ENCODE data around the gene YPEL4. TPM values are rescaled to one million over a fixed set of nuclear protein-coding genes. Genes with fewer than 3 reads are reported as not detected.
"Not testable (repeated sequence)": the region's sequence is repeated elsewhere in the genome, so short reads cannot be mapped to it uniquely, and the experiment has no call there.

Gene YPEL4
- polyA plus RNA-seq (ENCODE audit: insufficient read length in 3 of 3) = 1 to 10 TPM; 1.2 to 1.9 (median 1.7) TPM

- no peak for DNase-seq (ENCODE audit: low read depth in 3 of 3, low spot score in 2 of 3)
These were observed at the start of gene YPEL4 for GRCh38 chr11:57649826-57650738. TSS of gene YPEL4 (minus strand) at chr11:57649912. CDS start at chr11:57647107, 2,805 bp downstream.

- no peak for DNase-seq (ENCODE audit: low read depth in 3 of 3, low spot score in 2 of 3)
These were observed 49.2 kb upstream of the YPEL4 start for GRCh38 chr11:57698843-57699365.

DNA sequence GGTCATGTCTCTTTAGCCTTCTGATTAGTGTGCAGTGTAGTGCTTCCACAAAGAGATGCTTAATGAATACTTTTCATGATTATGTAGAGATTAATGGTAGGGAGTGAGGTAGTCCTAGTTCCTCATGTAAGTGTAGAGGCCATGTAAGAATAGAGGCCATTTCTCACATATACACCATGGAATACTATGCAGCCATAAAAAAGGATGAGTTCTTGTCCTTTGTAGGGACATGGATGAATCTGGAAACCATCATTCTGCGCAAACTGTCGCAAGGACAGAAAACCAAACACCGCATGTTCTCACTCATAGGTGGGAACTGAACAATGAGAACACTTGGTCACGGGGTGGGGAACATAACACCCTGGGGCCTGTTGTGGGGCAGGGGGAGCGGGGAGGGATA is 40.8 kb upstream of the YPEL4 start:
- DNase-seq (ENCODE audit: low read depth in 3 of 3, low spot score in 2 of 3) = not testable (repeated sequence)

GRCh38 chr11:57681168-57681567 is 31.5 kb upstream of the YPEL4 start:
- DNase-seq (ENCODE audit: low read depth in 3 of 3, low spot score in 2 of 3) = no peak

DNA sequence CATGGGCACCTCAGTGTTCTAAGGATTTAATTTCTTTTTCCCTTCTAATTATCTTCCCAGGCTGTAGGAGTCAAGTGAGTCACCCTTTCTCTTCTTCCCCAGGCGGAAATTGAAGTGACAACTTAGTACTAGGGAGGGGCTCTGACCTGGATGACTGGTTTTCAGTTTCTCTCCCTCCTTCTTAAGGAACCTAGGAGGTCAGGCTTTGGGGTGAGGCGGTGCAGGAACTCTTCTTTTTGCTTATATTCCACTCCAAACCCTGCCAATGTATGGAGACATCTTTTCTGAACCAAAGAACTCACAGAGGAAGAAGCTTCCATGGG is 30.8 kb upstream of the YPEL4 start:
- DNase-seq (ENCODE audit: low read depth in 3 of 3, low spot score in 2 of 3) = no peak

GRCh38 chr11:57679396-57679795 is 29.7 kb upstream of the YPEL4 start:
- no peak for DNase-seq (ENCODE audit: low read depth in 3 of 3, low spot score in 2 of 3)

GRCh38 chr11:57675176-57675941 is 25.6 kb upstream of the YPEL4 start:
- no peak for DNase-seq (ENCODE audit: low read depth in 3 of 3, low spot score in 2 of 3)

GRCh38 chr11:57674251-57674650 is 24.5 kb upstream of the YPEL4 start:
- no peak for DNase-seq (ENCODE audit: low read depth in 3 of 3, low spot score in 2 of 3)

DNA sequence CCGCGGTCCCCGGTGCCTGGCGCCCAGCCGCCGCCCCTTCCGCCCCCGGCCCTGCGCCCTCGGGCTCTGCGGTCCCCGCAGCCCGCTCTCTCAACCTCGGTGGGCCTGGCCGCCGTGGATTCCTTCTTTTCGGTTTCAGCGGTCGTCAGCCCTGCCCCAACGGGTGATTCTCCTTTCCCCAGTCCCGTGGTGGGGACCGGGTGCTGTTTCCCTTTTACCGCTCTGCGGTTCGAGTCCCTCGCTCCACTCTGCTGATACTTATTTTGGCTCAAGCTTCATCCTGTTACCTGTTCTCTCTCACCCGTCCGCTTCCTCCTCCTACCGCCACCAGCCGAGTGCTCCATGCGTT is 18.7 kb upstream of the YPEL4 start:
- DNase-seq (ENCODE audit: low read depth in 3 of 3, low spot score in 2 of 3) = no peak

DNA sequence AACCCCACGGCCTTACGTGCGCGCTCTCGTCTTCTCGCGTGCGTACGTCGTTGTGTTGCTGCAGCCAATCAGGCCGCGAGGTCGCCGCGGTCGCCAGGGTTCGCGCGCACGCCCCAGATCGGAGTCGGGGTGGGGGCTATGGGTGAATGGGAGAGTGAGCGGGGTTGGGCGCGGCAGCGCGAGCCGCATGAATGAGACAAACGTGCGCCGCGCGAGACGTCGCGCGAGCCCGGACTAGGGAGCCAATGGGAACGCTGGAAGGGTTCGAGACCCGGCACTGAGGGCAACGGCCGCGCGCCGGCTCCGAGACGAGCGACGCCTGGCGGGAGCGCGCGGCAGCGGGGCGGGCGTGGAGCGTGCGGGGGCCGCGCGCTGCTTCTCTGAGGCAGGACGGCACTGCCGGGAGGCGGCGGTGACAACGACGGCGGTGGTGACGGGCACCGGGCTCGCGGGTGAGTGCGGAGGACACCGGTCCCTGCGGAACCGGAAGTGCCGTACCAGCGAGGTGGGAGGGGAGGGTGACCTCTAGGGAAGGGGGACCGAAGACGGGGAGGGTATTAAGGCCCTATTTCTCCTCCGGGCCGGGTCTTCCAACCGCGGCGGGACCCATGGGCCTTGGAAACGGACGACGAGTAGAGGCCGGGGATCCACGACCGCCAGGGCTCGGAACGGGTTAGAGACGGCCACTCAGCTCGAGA is 18.2 kb upstream of the YPEL4 start, which contains the start of gene ZDHHC5:
ZDHHC5 (plus strand) TSS at position 379 of the 698 bp plus-strand sequence. CDS start 4,977 bp downstream, outside the sequence.
- DNase-seq (ENCODE audit: low read depth in 3 of 3, low spot score in 2 of 3) = peak in 1 of 3 donors; percentile 96

DNA sequence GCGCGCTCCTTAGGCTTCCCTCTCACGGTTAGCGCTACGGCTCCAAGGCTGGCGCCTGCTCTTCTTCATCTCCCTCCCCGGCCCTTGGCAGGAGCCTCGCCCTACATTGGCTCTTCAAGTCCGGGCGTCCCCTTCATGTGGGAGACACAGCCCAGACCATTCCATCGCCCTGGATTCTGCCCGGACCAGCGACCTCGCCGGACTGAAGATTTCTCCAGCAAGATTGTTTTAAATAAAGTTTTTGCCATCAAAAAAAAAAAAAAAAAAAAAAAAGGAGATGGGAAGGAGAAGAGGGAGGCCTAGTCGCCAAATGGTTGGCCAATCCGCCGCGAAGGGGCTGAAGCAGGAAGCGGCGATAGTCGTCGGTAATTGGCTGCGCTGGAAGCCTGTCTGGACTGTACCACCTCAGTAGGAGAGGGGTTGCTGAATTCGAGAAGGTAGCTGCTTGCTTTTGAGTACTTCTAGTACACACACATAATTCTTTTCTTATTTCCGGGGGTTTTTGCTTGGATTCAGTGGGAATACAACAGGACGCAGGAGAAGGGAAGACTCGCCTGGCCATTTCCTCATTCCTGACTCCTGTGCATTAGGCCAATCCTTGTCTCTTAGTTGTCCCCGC is 17.5 kb upstream of the YPEL4 start:
- DNase-seq (ENCODE audit: low read depth in 3 of 3, low spot score in 2 of 3) = peak; percentile 94 to 99 (median 97)

DNA sequence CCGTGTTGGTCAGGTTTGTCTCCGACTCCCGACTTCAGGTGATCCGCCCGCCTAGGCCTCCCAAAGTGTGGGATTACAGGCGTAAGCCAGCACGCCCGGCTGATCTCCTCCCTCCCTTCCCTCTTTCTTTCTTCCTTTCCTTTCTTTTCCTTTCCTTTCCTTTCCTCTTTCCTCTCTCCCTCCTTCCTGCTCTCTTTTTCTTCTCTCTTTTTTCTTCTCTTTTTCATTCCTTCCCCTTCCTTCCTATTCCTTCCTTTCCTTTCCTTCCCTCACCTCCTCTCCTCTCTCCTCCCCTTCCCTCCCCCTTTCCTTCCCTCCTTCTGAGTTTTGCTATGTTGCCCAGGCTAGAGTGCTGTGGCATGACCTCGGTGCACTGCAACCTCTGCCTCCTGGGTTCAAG is 14.3 kb upstream of the YPEL4 start:
- no peak for DNase-seq (ENCODE audit: low read depth in 3 of 3, low spot score in 2 of 3)

- DNase-seq (ENCODE audit: low read depth in 3 of 3, low spot score in 2 of 3) = no peak
These were observed 13.2 kb upstream of the YPEL4 start for GRCh38 chr11:57662893-57663292.

DNA sequence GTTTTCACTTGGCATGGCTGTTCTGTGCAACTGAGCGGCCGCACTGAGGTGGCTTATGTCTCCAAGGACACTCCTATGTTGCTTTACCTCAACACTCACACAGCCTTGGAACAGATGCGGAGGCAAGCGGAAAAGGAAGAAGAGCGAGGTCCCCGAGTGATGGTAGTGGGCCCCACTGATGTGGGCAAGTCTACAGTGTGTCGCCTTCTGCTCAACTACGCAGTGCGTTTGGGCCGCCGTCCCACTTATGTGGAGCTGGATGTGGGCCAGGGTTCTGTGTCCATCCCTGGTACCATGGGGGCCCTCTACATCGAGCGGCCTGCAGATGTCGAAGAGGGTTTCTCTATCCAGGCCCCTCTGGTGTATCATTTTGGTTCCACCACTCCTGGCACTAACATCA is 10.0 kb upstream of the YPEL4 start:
- DNase-seq (ENCODE audit: low read depth in 3 of 3, low spot score in 2 of 3) = no peak

DNA sequence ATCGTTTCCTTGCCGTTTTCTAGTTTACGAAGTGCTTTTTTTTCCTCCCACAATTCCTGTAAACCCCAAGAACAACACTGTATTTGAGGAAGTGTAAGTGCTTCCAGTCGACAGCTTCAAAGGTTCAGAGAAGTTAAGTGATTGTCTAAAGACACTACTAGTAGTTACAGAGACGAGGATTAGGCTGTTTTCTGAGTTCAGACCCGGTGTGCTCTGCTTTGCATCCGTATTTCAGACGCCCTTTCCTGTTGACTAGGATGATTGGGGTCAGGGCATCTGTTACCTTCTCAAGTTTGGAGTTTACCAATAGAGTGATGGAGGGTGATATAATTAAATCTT is 8.3 kb upstream of the YPEL4 start:
- DNase-seq (ENCODE audit: low read depth in 3 of 3, low spot score in 2 of 3) = no peak

GRCh38 chr11:57657194-57658022 is 7.7 kb upstream of the YPEL4 start, which contains the start of gene CLP1:
TSS of gene CLP1 (plus strand) at chr11:57657762. CDS start at chr11:57659477, 1,715 bp downstream.
- DNase-seq (ENCODE audit: low read depth in 3 of 3, low spot score in 2 of 3) = peak; percentile 97 to 98 (median 98)

DNA sequence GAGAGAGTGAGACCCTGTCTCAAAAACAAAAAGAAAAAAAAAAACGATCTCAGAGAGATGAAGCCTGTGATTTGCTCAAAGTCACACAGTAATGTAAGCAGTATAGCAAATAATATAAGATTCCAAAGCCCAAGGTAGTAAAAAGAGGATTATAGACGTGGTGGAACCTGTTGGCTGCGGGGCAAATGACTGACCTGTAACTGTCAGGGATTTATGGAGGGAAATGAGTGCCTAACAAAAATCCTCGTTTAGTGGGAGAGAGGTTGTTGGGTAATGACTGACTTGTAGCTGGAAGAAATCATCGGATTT is 7.1 kb upstream of the YPEL4 start:
- DNase-seq (ENCODE audit: low read depth in 3 of 3, low spot score in 2 of 3) = no peak

DNA sequence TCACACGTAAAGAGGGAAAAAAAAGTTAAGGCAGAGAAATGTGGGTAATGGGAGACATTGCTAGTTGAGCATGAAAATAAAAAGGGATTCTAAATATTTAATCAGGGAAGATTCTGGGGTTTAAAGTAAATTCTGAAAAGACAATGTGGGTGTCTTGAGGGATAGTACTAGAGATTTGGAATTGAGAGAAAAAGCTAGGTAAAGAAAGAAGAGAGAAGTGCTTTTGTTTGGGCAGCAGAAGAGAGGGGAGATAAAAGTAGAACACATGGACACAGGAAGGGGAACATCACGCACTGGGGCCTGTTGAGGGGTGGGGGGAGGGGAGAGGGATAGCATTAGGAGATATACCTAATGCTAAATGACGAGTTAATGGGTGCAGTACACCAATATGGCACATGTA is 3.5 kb upstream of the YPEL4 start:
- DNase-seq (ENCODE audit: low read depth in 3 of 3, low spot score in 2 of 3) = no peak

DNA sequence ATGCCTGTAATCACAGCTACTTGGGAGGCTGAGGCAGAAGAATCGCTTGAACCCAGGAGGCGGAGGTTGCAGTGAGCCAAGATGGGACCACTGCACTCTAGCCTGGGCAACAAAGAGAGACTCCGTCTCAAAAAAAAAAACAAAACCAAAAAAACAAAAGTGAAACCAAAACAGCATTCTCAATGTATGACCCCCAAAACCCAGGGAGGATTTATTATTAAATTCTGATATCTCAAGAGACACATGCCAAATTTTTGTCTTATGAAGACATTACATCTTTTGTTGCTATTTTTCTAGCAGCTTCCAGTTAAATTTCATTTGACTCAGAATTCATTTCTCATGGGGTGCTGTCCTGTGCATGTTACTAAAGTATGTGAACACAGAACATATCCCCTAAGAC is 3.0 kb upstream of the YPEL4 start:
- no peak for DNase-seq (ENCODE audit: low read depth in 3 of 3, low spot score in 2 of 3)

GRCh38 chr11:57652230-57652629 is 2.5 kb upstream of the YPEL4 start:
- DNase-seq (ENCODE audit: low read depth in 3 of 3, low spot score in 2 of 3) = not testable (repeated sequence)
